ENCODE data around the gene SKIC3. TPM values are rescaled to one million over a fixed set of nuclear protein-coding genes. Genes with fewer than 3 reads are reported as not detected.

The SKIC3 gene
- total RNA-seq, 2 experiments from 2014 or later: 66.9 to 70.4 TPM

- H3K9me3 Mint-ChIP-seq (ENCODE audit: insufficient read depth): no peaks in the 10 kb centered on the region
- H3K4me1 Mint-ChIP-seq (ENCODE audit: low read depth): no peaks in the 10 kb centered on the region
- no peaks in the 10 kb centered on the region for H3K27me3 Mint-ChIP-seq (ENCODE audit: low read depth)
- no peak overlapping the region for H3K27ac Mint-ChIP-seq
- no peak overlapping the region for H3K4me3 Mint-ChIP-seq
- ATAC-seq (no peak), DNase-seq (no peak)
- H3K36me3 Mint-ChIP-seq (ENCODE audit: low read depth): peaks cover 51% of the 10 kb centered on the region
- POLR2A ChIA-PET: interaction anchor here (0.6 kb wide), 1 partner anchor 9 kb away, joined by 3 read pairs; no protein-coding TSS in a partner anchor
- CTCF ChIA-PET: no interaction called here
These were observed 26.2 kb downstream of the SKIC3 start for GRCh38 chr5:95528565-95528964.

GRCh38 chr5:95526871-95527270 lies 27.9 kb downstream of the SKIC3 start:
- Mint-ChIP-seq H3K36me3 (ENCODE audit: low read depth) (peaks cover 49% of the 10 kb centered on the region), H3K27me3 (ENCODE audit: low read depth) (no peaks in the 10 kb centered on the region), H3K4me3 (no peak overlapping the region), H3K4me1 (ENCODE audit: low read depth) (no peaks in the 10 kb centered on the region), H3K9me3 (ENCODE audit: insufficient read depth) (no peaks in the 10 kb centered on the region), H3K27ac (no peak overlapping the region)
- ChIA-PET POLR2A (no interaction called here), CTCF (no interaction called here)
- DNase-seq (no peak), ATAC-seq (no peak)

GRCh38 chr5:95524423-95524822 lies 30.4 kb downstream of the SKIC3 start:
- H3K36me3 Mint-ChIP-seq (ENCODE audit: low read depth): peaks cover 53% of the 10 kb centered on the region
- H3K27ac Mint-ChIP-seq: no peak overlapping the region
- no peak for DNase-seq
- no peaks in the 10 kb centered on the region for H3K27me3 Mint-ChIP-seq (ENCODE audit: low read depth)
- no peaks in the 10 kb centered on the region for H3K9me3 Mint-ChIP-seq (ENCODE audit: insufficient read depth)
- H3K4me1 Mint-ChIP-seq (ENCODE audit: low read depth): no peaks in the 10 kb centered on the region
- no peak overlapping the region for H3K4me3 Mint-ChIP-seq
- ChIA-PET POLR2A (no interaction called here), CTCF (no interaction called here)
- no peak for ATAC-seq

DNA sequence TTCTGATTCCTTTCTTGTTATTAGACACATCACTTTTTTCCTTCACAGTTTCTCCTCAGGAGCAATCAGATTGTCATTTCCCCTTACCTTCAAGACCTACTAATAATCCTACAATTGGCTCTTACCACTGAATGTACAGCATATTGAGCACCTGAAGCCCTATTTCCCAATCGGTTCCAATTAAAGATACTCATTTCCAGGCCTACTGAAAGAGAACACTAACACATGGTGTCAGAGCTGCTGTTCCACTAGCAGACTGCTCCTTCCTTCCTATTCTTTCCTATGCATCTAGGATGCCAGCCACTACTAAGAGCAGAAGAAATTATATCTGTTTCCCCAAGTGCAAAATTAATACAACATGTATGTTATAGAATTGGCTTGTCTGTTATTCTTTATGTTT lies 34.6 kb downstream of the SKIC3 start:
- H3K27ac Mint-ChIP-seq: no peak overlapping the region
- ATAC-seq: no peak
- CTCF ChIA-PET: no interaction called here

GRCh38 chr5:95519681-95520080 lies 35.1 kb downstream of the SKIC3 start:
- Mint-ChIP-seq H3K4me1 (ENCODE audit: low read depth) (no peaks in the 10 kb centered on the region), H3K9me3 (ENCODE audit: insufficient read depth) (no peaks in the 10 kb centered on the region), H3K27me3 (ENCODE audit: low read depth) (no peaks in the 10 kb centered on the region), H3K27ac (no peak overlapping the region), H3K36me3 (ENCODE audit: low read depth) (peaks cover 41% of the 10 kb centered on the region), H3K4me3 (no peak overlapping the region)
- CTCF ChIA-PET: no interaction called here
- DNase-seq (no peak), ATAC-seq (no peak)
- POLR2A ChIA-PET: no interaction called here

More for the DNA sequence above, 34.6 kb downstream of the SKIC3 start:
- no peak overlapping the region for H3K4me3 Mint-ChIP-seq
- H3K4me1 Mint-ChIP-seq (ENCODE audit: low read depth): no peaks in the 10 kb centered on the region
- DNase-seq: no peak
- H3K9me3 Mint-ChIP-seq (ENCODE audit: insufficient read depth): no peaks in the 10 kb centered on the region
- H3K27me3 Mint-ChIP-seq (ENCODE audit: low read depth): no peaks in the 10 kb centered on the region
- peaks cover 38% of the 10 kb centered on the region for H3K36me3 Mint-ChIP-seq (ENCODE audit: low read depth)
- POLR2A ChIA-PET: no interaction called here

- Mint-ChIP-seq H3K27me3 (ENCODE audit: low read depth) (no peaks in the 10 kb centered on the region), H3K36me3 (ENCODE audit: low read depth) (peaks cover 40% of the 10 kb centered on the region), H3K9me3 (ENCODE audit: insufficient read depth) (no peaks in the 10 kb centered on the region), H3K4me1 (ENCODE audit: low read depth) (no peaks in the 10 kb centered on the region), H3K27ac (no peak overlapping the region), H3K4me3 (no peak overlapping the region)
- ChIA-PET CTCF (no interaction called here), POLR2A (no interaction called here)
- no peak for ATAC-seq
- DNase-seq: no peak
These were observed 35.6 kb downstream of the SKIC3 start for GRCh38 chr5:95519151-95519550.

GRCh38 chr5:95518417-95518816 lies 36.4 kb downstream of the SKIC3 start:
- no peaks in the 10 kb centered on the region for H3K9me3 Mint-ChIP-seq (ENCODE audit: insufficient read depth)
- ChIA-PET CTCF (no interaction called here), POLR2A (no interaction called here)
- no peak for ATAC-seq
- no peaks in the 10 kb centered on the region for H3K4me1 Mint-ChIP-seq (ENCODE audit: low read depth)
- H3K4me3 Mint-ChIP-seq: no peak overlapping the region
- peaks cover 41% of the 10 kb centered on the region for H3K36me3 Mint-ChIP-seq (ENCODE audit: low read depth)
- H3K27ac Mint-ChIP-seq: no peak overlapping the region
- DNase-seq: no peak
- no peaks in the 10 kb centered on the region for H3K27me3 Mint-ChIP-seq (ENCODE audit: low read depth)

GRCh38 chr5:95511606-95512005 lies 43.2 kb downstream of the SKIC3 start:
- Mint-ChIP-seq H3K4me1 (ENCODE audit: low read depth) (no peaks in the 10 kb centered on the region), H3K27ac (no peak overlapping the region), H3K9me3 (ENCODE audit: insufficient read depth) (no peaks in the 10 kb centered on the region), H3K4me3 (no peak overlapping the region), H3K27me3 (ENCODE audit: low read depth) (no peaks in the 10 kb centered on the region), H3K36me3 (ENCODE audit: low read depth) (peaks cover 52% of the 10 kb centered on the region)
- no peak for DNase-seq
- CTCF ChIA-PET: no interaction called here
- POLR2A ChIA-PET: no interaction called here
- ATAC-seq: no peak

GRCh38 chr5:95508550-95508949 lies 46.2 kb downstream of the SKIC3 start:
- ChIA-PET POLR2A (no interaction called here), CTCF (no interaction called here)
- Mint-ChIP-seq H3K36me3 (ENCODE audit: low read depth) (peaks cover 49% of the 10 kb centered on the region), H3K4me3 (no peak overlapping the region), H3K4me1 (ENCODE audit: low read depth) (no peaks in the 10 kb centered on the region), H3K9me3 (ENCODE audit: insufficient read depth) (no peaks in the 10 kb centered on the region), H3K27me3 (ENCODE audit: low read depth) (no peaks in the 10 kb centered on the region), H3K27ac (no peak overlapping the region)
- ATAC-seq (no peak), DNase-seq (no peak)

Other genes starting within 250 kb of the SKIC3 start
- not detected for gene FAM81B, start 163.6 kb downstream of the SKIC3 start, total RNA-seq
- 1 to 10 TPM; 4.1 to 4.6 TPM for gene ARSK, start 124 bp upstream of the SKIC3 start, total RNA-seq
- gene GPR150, start 65.1 kb upstream of the SKIC3 start, total RNA-seq: under 1 TPM; 0.74 to 0.83 TPM
- gene RFESD, start 91.8 kb upstream of the SKIC3 start, total RNA-seq: 1 to 10 TPM; 4.9 to 5.1 TPM
- gene SPATA9, start 128.0 kb upstream of the SKIC3 start, total RNA-seq: not detected
- under 1 TPM; 0.21 to 0.32 TPM for gene RHOBTB3, start 176.4 kb upstream of the SKIC3 start, total RNA-seq

Data from activated CD8-positive, alpha-beta T cell treated with anti-CD3 and anti-CD28 coated beads, Interleukin-2, amount 10 ng/mL, durations not matched to agents 7 days and 5 days (primary cell).